Measurements from ENCODE around the gene TTC23. TPM values are rescaled to one million over a fixed set of nuclear protein-coding genes. Genes with fewer than 3 reads are reported as not detected.

The TTC23 gene
- total RNA-seq, 1 donor = 21.7 TPM

GRCh38 chr15:99126930-99127329, 122.5 kb downstream of the TTC23 start:
- no peaks in the 10 kb centered on the region for H4K20me1 ChIP-seq (ENCODE audit: insufficient read depth, low read length)
- no peaks in the 10 kb centered on the region for H3K36me3 ChIP-seq (ENCODE audit: insufficient read depth, low read length)
- no peaks in the 10 kb centered on the region for H3K9me3 ChIP-seq (ENCODE audit: low read depth, low read length)
- no peak for DNase-seq (ENCODE audit: insufficient read length, low spot score, missing footprints)
- no peak overlapping the region for H3K4me2 ChIP-seq (ENCODE audit: insufficient read depth, low read length)
- no peaks in the 10 kb centered on the region for H3K27me3 ChIP-seq (ENCODE audit: insufficient read depth, low read length)
- H2AFZ ChIP-seq (ENCODE audit: low read length) = no peak overlapping the region
- H3K79me2 ChIP-seq (ENCODE audit: insufficient read depth, low read length) = no peaks in the 10 kb centered on the region
- peaks cover 27% of the 10 kb centered on the region for H3K4me1 ChIP-seq (ENCODE audit: insufficient read depth, low read length)
- no peak overlapping the region for H3K4me3 ChIP-seq (ENCODE audit: insufficient read depth, low read length)
- TF ChIP-seq, protein P1, sequence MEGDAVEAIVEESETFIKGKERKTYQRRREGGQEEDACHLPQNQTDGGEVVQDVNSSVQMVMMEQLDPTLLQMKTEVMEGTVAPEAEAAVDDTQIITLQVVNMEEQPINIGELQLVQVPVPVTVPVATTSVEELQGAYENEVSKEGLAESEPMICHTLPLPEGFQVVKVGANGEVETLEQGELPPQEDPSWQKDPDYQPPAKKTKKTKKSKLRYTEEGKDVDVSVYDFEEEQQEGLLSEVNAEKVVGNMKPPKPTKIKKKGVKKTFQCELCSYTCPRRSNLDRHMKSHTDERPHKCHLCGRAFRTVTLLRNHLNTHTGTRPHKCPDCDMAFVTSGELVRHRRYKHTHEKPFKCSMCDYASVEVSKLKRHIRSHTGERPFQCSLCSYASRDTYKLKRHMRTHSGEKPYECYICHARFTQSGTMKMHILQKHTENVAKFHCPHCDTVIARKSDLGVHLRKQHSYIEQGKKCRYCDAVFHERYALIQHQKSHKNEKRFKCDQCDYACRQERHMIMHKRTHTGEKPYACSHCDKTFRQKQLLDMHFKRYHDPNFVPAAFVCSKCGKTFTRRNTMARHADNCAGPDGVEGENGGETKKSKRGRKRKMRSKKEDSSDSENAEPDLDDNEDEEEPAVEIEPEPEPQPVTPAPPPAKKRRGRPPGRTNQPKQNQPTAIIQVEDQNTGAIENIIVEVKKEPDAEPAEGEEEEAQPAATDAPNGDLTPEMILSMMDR (IDR thresholded peaks at IDR 0.05; ENCODE audit: extremely low read depth, low read depth, low read length) = no peak
- H3K27ac ChIP-seq (ENCODE audit: low read depth, low read length) = no peak overlapping the region

GRCh38 chr15:99126131-99126588, 123.2 kb downstream of the TTC23 start:
- Histone ChIP-seq H3K27me3 (ENCODE audit: insufficient read depth, low read length) (no peaks in the 10 kb centered on the region), H3K4me1 (ENCODE audit: insufficient read depth, low read length) (peaks cover 27% of the 10 kb centered on the region), H3K79me2 (ENCODE audit: insufficient read depth, low read length) (no peaks in the 10 kb centered on the region), H3K9me3 (ENCODE audit: low read depth, low read length) (no peaks in the 10 kb centered on the region), H3K27ac (ENCODE audit: low read depth, low read length) (no peak overlapping the region), H3K4me3 (ENCODE audit: insufficient read depth, low read length) (no peak overlapping the region), H4K20me1 (ENCODE audit: insufficient read depth, low read length) (no peaks in the 10 kb centered on the region), H3K4me2 (ENCODE audit: insufficient read depth, low read length) (no peak overlapping the region), H3K36me3 (ENCODE audit: insufficient read depth, low read length) (no peaks in the 10 kb centered on the region), H2AFZ (ENCODE audit: low read length) (no peak overlapping the region)
- no peak for DNase-seq (ENCODE audit: insufficient read length, low spot score, missing footprints)
- TF ChIP-seq, protein P1 (IDR thresholded peaks at IDR 0.05; ENCODE audit: extremely low read depth, low read depth, low read length) = no peak

- peak overlapping the region; percentile 29 for H2AFZ ChIP-seq (ENCODE audit: low read length)
- DNase-seq (ENCODE audit: insufficient read length, low spot score, missing footprints) = peak; percentile 44
- peak overlapping the region; percentile 20 for H3K27ac ChIP-seq (ENCODE audit: low read depth, low read length)
- no peaks in the 10 kb centered on the region for H4K20me1 ChIP-seq (ENCODE audit: insufficient read depth, low read length)
- no peaks in the 10 kb centered on the region for H3K36me3 ChIP-seq (ENCODE audit: insufficient read depth, low read length)
- H3K4me3 ChIP-seq (ENCODE audit: insufficient read depth, low read length) = no peak overlapping the region
- H3K9me3 ChIP-seq (ENCODE audit: low read depth, low read length) = no peaks in the 10 kb centered on the region
- no peak overlapping the region for H3K4me2 ChIP-seq (ENCODE audit: insufficient read depth, low read length)
- no peaks in the 10 kb centered on the region for H3K79me2 ChIP-seq (ENCODE audit: insufficient read depth, low read length)
- peaks cover 27% of the 10 kb centered on the region for H3K4me1 ChIP-seq (ENCODE audit: insufficient read depth, low read length)
- TF ChIP-seq, protein P1 (IDR thresholded peaks at IDR 0.05; ENCODE audit: extremely low read depth, low read depth, low read length) = no peak
- H3K27me3 ChIP-seq (ENCODE audit: insufficient read depth, low read length) = no peaks in the 10 kb centered on the region
Observed at GRCh38 chr15:99125061-99125891, 124.1 kb downstream of the TTC23 start.

DNA sequence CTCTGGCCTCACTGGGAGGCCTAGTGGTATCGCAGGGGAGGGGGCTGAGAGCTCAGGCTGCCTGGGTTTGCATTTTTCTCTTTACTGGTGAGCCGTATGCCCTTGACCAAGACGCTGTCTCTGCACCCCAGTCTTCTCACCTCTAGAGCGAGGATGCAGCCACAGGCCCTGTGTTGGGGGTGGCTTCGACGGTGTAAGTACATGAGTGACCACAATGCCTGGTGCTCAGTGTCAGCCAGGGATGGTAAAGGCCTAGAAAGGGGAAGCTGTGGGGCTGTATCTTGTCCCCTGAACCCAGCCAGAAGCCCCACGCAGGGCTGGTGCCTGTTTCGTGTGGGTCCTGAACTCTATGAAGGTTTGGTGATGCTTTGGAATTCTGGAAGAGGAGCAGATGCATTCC, 124.7 kb downstream of the TTC23 start:
- no peak overlapping the region for H3K4me3 ChIP-seq (ENCODE audit: insufficient read depth, low read length)
- peak overlapping the region; percentile 20 for H3K27ac ChIP-seq (ENCODE audit: low read depth, low read length)
- H4K20me1 ChIP-seq (ENCODE audit: insufficient read depth, low read length) = no peaks in the 10 kb centered on the region
- no peak overlapping the region for H2AFZ ChIP-seq (ENCODE audit: low read length)
- no peaks in the 10 kb centered on the region for H3K79me2 ChIP-seq (ENCODE audit: insufficient read depth, low read length)
- DNase-seq (ENCODE audit: insufficient read length, low spot score, missing footprints) = no peak
- peaks cover 27% of the 10 kb centered on the region for H3K4me1 ChIP-seq (ENCODE audit: insufficient read depth, low read length)
- no peaks in the 10 kb centered on the region for H3K9me3 ChIP-seq (ENCODE audit: low read depth, low read length)
- TF ChIP-seq, protein P1 (IDR thresholded peaks at IDR 0.05; ENCODE audit: extremely low read depth, low read depth, low read length) = no peak
- no peaks in the 10 kb centered on the region for H3K27me3 ChIP-seq (ENCODE audit: insufficient read depth, low read length)
- H3K4me2 ChIP-seq (ENCODE audit: insufficient read depth, low read length) = peak overlapping the region; percentile 87
- no peaks in the 10 kb centered on the region for H3K36me3 ChIP-seq (ENCODE audit: insufficient read depth, low read length)

Measured in osteoblast (primary cell).